HepG2 (cell line): ENCODE results near the gene LRSAM1. TPM values are rescaled to one million over a fixed set of nuclear protein-coding genes. Genes with fewer than 3 reads are reported as not detected.

Source experiments
- ARID3A ChIP-seq: IDR thresholded peaks from 2 replicates; pipeline ENCODE4 v1.6.1; 2012; ENCODE audit warnings: low read depth, low read length, improper control_type of control experiment
- ATF7 ChIP-seq, 2 experiments: fragments of 450-650 bp in 1 of 2; sonication (generic) in 1 of 2; formaldehyde crosslinking in 1 of 2; IDR thresholded peaks; 2 replicates each; pipeline versions ENCODE4 v1.4.0 to v1.6.1; 2016 to 2020; ENCODE audit warnings: antibody characterized with exemption in 1 of 2, mild to moderate bottlenecking in 1 of 2, missing genetic modification reagents in 1 of 2
- FOXP1 ChIP-seq, 2 experiments: fragments of 450-650 bp in 1 of 2; IDR thresholded peaks; 2 replicates each; pipeline ENCODE4 v1.6.1; 2017 to 2018; ENCODE audit warnings: antibody characterized with exemption in 1 of 2
- GABPB1 ChIP-seq: IDR thresholded peaks from 2 replicates; pipeline ENCODE4 v1.6.1; 2016; ENCODE audit warnings: mild to moderate bottlenecking, missing genetic modification reagents, moderate library complexity, missing compliant biosample characterization
- GLMP ChIP-seq: sonication (generic); formaldehyde crosslinking; IDR thresholded peaks from 2 replicates; pipeline ENCODE4 v1.9.0; 2021; ENCODE audit warnings: missing genetic modification reagents, mild to moderate bottlenecking, borderline replicate concordance
- HNF1B ChIP-seq: sonication (generic); formaldehyde crosslinking; IDR thresholded peaks from 2 replicates; pipeline ENCODE4 v1.5.1; 2020; ENCODE audit warnings: mild to moderate bottlenecking, moderate library complexity, missing genetic modification reagents
- JUNB ChIP-seq: sonication (generic); formaldehyde crosslinking; IDR thresholded peaks from 2 replicates; pipeline ENCODE4 v1.8.0; 2022; ENCODE audit warnings: missing genetic modification reagents, mild to moderate bottlenecking, borderline replicate concordance
- MIER2 ChIP-seq: IDR thresholded peaks from 2 replicates; pipeline ENCODE4 v1.6.1; 2016; ENCODE audit warnings: missing biosample characterization, missing genetic modification reagents
- MIXL1 ChIP-seq: IDR thresholded peaks from 2 replicates; pipeline ENCODE4 v1.6.1; 2016
- NPAS2 ChIP-seq: sonication (generic); formaldehyde crosslinking; IDR thresholded peaks from 2 replicates; pipeline ENCODE4 v1.8.0; 2022; ENCODE audit warnings: mild to moderate bottlenecking, missing genetic modification reagents, borderline replicate concordance
- SUZ12 ChIP-seq: fragments of 150-350 bp; IDR thresholded peaks from 2 replicates; pipeline ENCODE4 v1.6.1; 2014; ENCODE audit warnings: low read depth, low read length
- YY1 ChIP-seq: IDR thresholded peaks from 2 replicates; pipeline ENCODE4 v1.6.1; 2011; ENCODE audit warnings: low read length, low read depth, moderate library complexity, mild to moderate bottlenecking; ENCODE audit not compliant: insufficient read depth, insufficient replicate concordance
- ZNF260 ChIP-seq: sonication (generic); formaldehyde crosslinking; IDR thresholded peaks from 2 replicates; pipeline ENCODE4 v1.4.0; 2020; ENCODE audit warnings: missing genetic modification reagents, low read depth, mild to moderate bottlenecking, borderline replicate concordance
- ZNF577 ChIP-seq: sonication (generic); formaldehyde crosslinking; IDR thresholded peaks from 2 replicates; pipeline ENCODE4 v1.4.0; 2020; ENCODE audit warnings: mild to moderate bottlenecking, low read depth, missing genetic modification reagents, borderline replicate concordance
- ZNF644 ChIP-seq: IDR thresholded peaks from 2 replicates; pipeline ENCODE4 v1.6.1; 2016; ENCODE audit warnings: low read depth
- ZNF749 ChIP-seq: sonication (generic); formaldehyde crosslinking; IDR thresholded peaks from 2 replicates; pipeline ENCODE4 v1.8.0; 2022; ENCODE audit warnings: mild to moderate bottlenecking, missing genetic modification reagents, moderate library complexity, borderline replicate concordance
- ZNF761 ChIP-seq: sonication (generic); formaldehyde crosslinking; conservative IDR thresholded peaks from 2 replicates; pipeline ENCODE4 v1.4.0; 2020; ENCODE audit warnings: mild to moderate bottlenecking, missing genetic modification reagents
- polyA plus RNA-seq, 8 experiments: library from polyadenylated mRNA; depleted of rRNA in 3 of 8; stranded (reverse) in 7 of 8; unstranded in 1 of 8; fragments of >200 nt; fragmentation: Illumina TruSeq in 4 of 8; extraction: Trizol in 4 of 8; gene quantifications; 2 replicates each; pipeline versions ENCODE4 v1.2.1 to v1.2.3, GENCODE V29; 2011 to 2016; ENCODE audit warnings: low read depth in 4 of 8, missing spikeins in 1 of 8, mixed read lengths in 1 of 8; ENCODE audit not compliant: insufficient read depth in 1 of 8
- total RNA-seq, 5 experiments: library from RNA; depleted of rRNA; stranded (reverse); fragments of >200 nt; fragmentation: Illumina TruSeq; extraction: Trizol; gene quantifications; 2 replicates each; pipeline ENCODE4 v1.2.3, GENCODE V29; 2016; ENCODE audit warnings: low read depth in 1 of 5
- TF ChIP-seq, protein P1 (sequence below): sonication (generic); formaldehyde crosslinking; IDR thresholded peaks from 2 replicates; pipeline ENCODE4 v1.5.0; 2020; ENCODE audit warnings: mild to moderate bottlenecking, missing genetic modification reagents, borderline replicate concordance
- TF ChIP-seq, protein P2 (sequence below): IDR thresholded peaks from 2 replicates; pipeline ENCODE4 v1.6.1; 2016; ENCODE audit warnings: missing compliant biosample characterization, missing genetic modification reagents, borderline replicate concordance
- TF ChIP-seq, protein P3 (sequence below): sonication (generic); formaldehyde crosslinking; IDR thresholded peaks from 2 replicates; pipeline ENCODE4 v1.9.0; 2022; ENCODE audit warnings: missing genetic modification reagents, mild to moderate bottlenecking, borderline replicate concordance

The LRSAM1 gene
- total and polyA plus RNA-seq, 2 of the 13 experiments (the other 11 are each of a cell fraction or from before 2014, with no cell fraction given), result 8.7 to 10.2 TPM

- TF ChIP-seq GLMP (CRISPR knock-in tag) (no peak), ARID3A (no peak), YY1 (no peak), GABPB1 (CRISPR knock-in tag) (peak; percentile 56), FOXP1 (IDR thresholded peaks at IDR 0.05) (no peak), FOXP1 (CRISPR knock-in tag; IDR thresholded peaks at IDR 0.05) (0 out of 2 replicates have a peak, but pooled peaks have one; percentile 22), ZNF761 (CRISPR knock-in tag) (no peak), JUNB (CRISPR knock-in tag) (no peak), MIER2 (CRISPR knock-in tag) (no peak), SUZ12 (no peak), ZNF749 (CRISPR knock-in tag) (no peak), ZNF644 (CRISPR knock-in tag) (peak; percentile 79), ATF7 (IDR thresholded peaks at IDR 0.05) (no peak), ATF7 (CRISPR knock-in tag; IDR thresholded peaks at IDR 0.05) (no peak), ZNF577 (no peak), MIXL1 (no peak), HNF1B (CRISPR knock-in tag) (no peak), NPAS2 (no peak), ZNF260 (CRISPR knock-in tag) (no peak)
- TF ChIP-seq, protein P1, sequence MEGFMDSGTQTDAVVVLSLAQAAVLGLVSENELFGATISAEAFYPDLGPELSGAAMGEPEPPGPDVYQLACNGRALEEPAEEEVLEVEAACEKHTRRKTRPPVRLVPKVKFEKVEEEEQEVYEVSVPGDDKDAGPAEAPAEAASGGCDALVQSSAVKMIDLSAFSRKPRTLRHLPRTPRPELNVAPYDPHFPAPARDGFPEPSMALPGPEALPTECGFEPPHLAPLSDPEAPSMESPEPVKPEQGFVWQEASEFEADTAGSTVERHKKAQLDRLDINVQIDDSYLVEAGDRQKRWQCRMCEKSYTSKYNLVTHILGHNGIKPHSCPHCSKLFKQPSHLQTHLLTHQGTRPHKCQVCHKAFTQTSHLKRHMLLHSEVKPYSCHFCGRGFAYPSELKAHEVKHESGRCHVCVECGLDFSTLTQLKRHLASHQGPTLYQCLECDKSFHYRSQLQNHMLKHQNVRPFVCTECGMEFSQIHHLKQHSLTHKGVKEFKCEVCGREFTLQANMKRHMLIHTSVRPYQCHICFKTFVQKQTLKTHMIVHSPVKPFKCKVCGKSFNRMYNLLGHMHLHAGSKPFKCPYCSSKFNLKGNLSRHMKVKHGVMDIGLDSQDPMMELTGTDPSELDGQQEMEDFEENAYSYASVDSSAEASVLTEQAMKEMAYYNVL (CRISPR knock-in tag), result no peak; the same call in 1 of the 2 replicates
- TF ChIP-seq, protein P2, sequence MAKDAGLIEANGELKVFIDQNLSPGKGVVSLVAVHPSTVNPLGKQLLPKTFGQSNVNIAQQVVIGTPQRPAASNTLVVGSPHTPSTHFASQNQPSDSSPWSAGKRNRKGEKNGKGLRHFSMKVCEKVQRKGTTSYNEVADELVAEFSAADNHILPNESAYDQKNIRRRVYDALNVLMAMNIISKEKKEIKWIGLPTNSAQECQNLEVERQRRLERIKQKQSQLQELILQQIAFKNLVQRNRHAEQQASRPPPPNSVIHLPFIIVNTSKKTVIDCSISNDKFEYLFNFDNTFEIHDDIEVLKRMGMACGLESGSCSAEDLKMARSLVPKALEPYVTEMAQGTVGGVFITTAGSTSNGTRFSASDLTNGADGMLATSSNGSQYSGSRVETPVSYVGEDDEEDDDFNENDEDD (CRISPR knock-in tag), result peak; percentile 85
- TF ChIP-seq, protein P3, sequence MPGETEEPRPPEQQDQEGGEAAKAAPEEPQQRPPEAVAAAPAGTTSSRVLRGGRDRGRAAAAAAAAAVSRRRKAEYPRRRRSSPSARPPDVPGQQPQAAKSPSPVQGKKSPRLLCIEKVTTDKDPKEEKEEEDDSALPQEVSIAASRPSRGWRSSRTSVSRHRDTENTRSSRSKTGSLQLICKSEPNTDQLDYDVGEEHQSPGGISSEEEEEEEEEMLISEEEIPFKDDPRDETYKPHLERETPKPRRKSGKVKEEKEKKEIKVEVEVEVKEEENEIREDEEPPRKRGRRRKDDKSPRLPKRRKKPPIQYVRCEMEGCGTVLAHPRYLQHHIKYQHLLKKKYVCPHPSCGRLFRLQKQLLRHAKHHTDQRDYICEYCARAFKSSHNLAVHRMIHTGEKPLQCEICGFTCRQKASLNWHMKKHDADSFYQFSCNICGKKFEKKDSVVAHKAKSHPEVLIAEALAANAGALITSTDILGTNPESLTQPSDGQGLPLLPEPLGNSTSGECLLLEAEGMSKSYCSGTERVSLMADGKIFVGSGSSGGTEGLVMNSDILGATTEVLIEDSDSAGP (CRISPR knock-in tag), result no peak
Observed at GRCh38 chr9:127548352-127548881, 97.1 kb downstream of the LRSAM1 start (continued).
